NCI-H226 (cell line): ENCODE measurements around the gene STIMATE.

Experiments used
- DNase-seq: peaks from one replicate; pipeline ENCODE4 v3.0.0-alpha.2; 2015

Gene STIMATE

GRCh38 chr3:52839268-52839575 is 58.1 kb downstream of the STIMATE start:
- no peak for DNase-seq

GRCh38 chr3:52838561-52839267 is 58.6 kb downstream of the STIMATE start:
- no peak for DNase-seq

- no peak for DNase-seq
Observed at GRCh38 chr3:52836986-52837385, 60.4 kb downstream of the STIMATE start.

GRCh38 chr3:52836471-52836845 is 60.9 kb downstream of the STIMATE start:
- no peak for DNase-seq

- no peak for DNase-seq
Observed at GRCh38 chr3:52835766-52836470, 61.4 kb downstream of the STIMATE start.

- DNase-seq: no peak
Observed at GRCh38 chr3:52834871-52835501, 62.4 kb downstream of the STIMATE start, which contains the start of gene MUSTN1. Gene MUSTN1 (minus strand): TSS chr3:52835019. CDS start chr3:52834948, 71 bp downstream.

GRCh38 chr3:52833202-52833601 is 64.1 kb downstream of the STIMATE start:
- DNase-seq: no peak

- DNase-seq: no peak
Observed at GRCh38 chr3:52831500-52832301, 65.6 kb downstream of the STIMATE start.

GRCh38 chr3:52830535-52831258 is 66.7 kb downstream of the STIMATE start, which contains the start of gene ITIH4:
Gene ITIH4 (minus strand): TSS chr3:52830672. CDS start chr3:52830642, 30 bp downstream.
- DNase-seq: no peak

- no peak for DNase-seq
Observed at GRCh38 chr3:52829906-52830463, 67.4 kb downstream of the STIMATE start.

- DNase-seq: no peak
Observed at GRCh38 chr3:52829482-52829881, 67.9 kb downstream of the STIMATE start.

GRCh38 chr3:52827866-52828376 is 69.4 kb downstream of the STIMATE start:
- no peak for DNase-seq

- DNase-seq: no peak
Observed at GRCh38 chr3:52827441-52827840, 69.9 kb downstream of the STIMATE start.

GRCh38 chr3:52824037-52824436 is 73.3 kb downstream of the STIMATE start:
- DNase-seq: no peak

GRCh38 chr3:52822363-52822762 is 75.0 kb downstream of the STIMATE start:
- DNase-seq: no peak

- no peak for DNase-seq
Observed at GRCh38 chr3:52820736-52821135, 76.6 kb downstream of the STIMATE start.

- no peak for DNase-seq
Observed at GRCh38 chr3:52819936-52820335, 77.4 kb downstream of the STIMATE start.

GRCh38 chr3:52817860-52818259 is 79.5 kb downstream of the STIMATE start:
- no peak for DNase-seq

- no peak for DNase-seq
Observed at GRCh38 chr3:52817221-52817620, 80.1 kb downstream of the STIMATE start.

- no peak for DNase-seq
Observed at GRCh38 chr3:52816654-52817053, 80.7 kb downstream of the STIMATE start.

GRCh38 chr3:52816199-52816598 is 81.1 kb downstream of the STIMATE start:
- DNase-seq: no peak

GRCh38 chr3:52813810-52814209 is 83.5 kb downstream of the STIMATE start:
- DNase-seq: no peak
